Endothelial cell (in vitro differentiated cells): ENCODE data around the gene PPP1CC. TPM values are rescaled to one million over a fixed set of nuclear protein-coding genes. Genes with fewer than 3 reads are reported as not detected.

Experiments
- DNase-seq: peaks from one replicate; pipeline ENCODE4 v3.0.0; 2021; ENCODE audit warnings: low spot score
- H3K27ac Mint-ChIP-seq: one replicate; pipeline ENCODE4 v1.8.0; 2021; ENCODE audit warnings: mixed read lengths, inconsistent platforms; ENCODE audit not compliant: unreplicated experiment
- H3K27me3 Mint-ChIP-seq: one replicate; pipeline ENCODE4 v1.8.0; 2021; ENCODE audit warnings: mild to moderate bottlenecking, moderate library complexity, mixed read lengths, inconsistent platforms; ENCODE audit not compliant: unreplicated experiment
- H3K36me3 Mint-ChIP-seq: one replicate; pipeline ENCODE4 v1.8.0; 2021; ENCODE audit warnings: mild to moderate bottlenecking, low read depth, mixed read lengths, inconsistent platforms; ENCODE audit not compliant: unreplicated experiment
- H3K4me1 Mint-ChIP-seq: one replicate; pipeline ENCODE4 v1.8.0; 2021; ENCODE audit warnings: mild to moderate bottlenecking, mixed read lengths, inconsistent platforms; ENCODE audit not compliant: unreplicated experiment
- H3K4me3 Mint-ChIP-seq: one replicate; pipeline ENCODE4 v1.8.0; 2021; ENCODE audit warnings: mild to moderate bottlenecking, mixed read lengths, inconsistent platforms; ENCODE audit not compliant: unreplicated experiment
- H3K9me3 Mint-ChIP-seq: one replicate; pipeline ENCODE4 v1.8.0; 2021; ENCODE audit warnings: mixed read lengths, inconsistent platforms; ENCODE audit not compliant: unreplicated experiment
- total RNA-seq: library from RNA; stranded (reverse); fragmentation: NEBNext Ultra II Directional; extraction: Animal tissue kit (Norgen Biotek cat#: 25700); gene quantifications from one replicate; pipeline ENCODE4 v1.2.1, GENCODE V29; 2021; ENCODE audit not compliant: unreplicated experiment
- TF ChIP-seq, protein P1 (sequence below): fragments of 200-600 bp; sonication (generic); IDR thresholded peaks from one replicate; pipeline ENCODE4 v1.5.0; 2021; ENCODE audit warnings: antibody characterized with exemption; ENCODE audit not compliant: unreplicated experiment

Gene PPP1CC
- total RNA-seq, 1 donor from 2014 or later: 152 TPM

DNA sequence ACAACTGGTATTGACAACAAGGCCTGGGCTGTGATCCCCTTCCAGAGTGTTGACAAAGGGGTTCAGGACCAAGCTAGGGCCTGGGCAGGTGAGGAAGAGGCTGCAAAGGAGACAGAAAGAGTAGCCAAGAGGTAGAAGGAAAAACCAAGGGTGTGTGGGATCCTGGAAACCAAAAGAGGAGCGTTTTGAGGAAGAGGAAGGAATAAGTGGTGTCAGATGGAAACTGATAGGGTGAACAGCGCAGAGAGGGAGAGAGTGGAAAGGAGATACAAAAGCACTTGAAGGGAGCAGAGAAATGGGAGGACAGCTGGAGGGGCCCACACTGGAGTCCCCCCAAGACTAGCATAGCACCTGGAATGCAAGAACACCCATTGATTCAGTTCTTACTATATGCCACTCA, 45.5 kb downstream of the PPP1CC start:
- TF ChIP-seq, protein P1, sequence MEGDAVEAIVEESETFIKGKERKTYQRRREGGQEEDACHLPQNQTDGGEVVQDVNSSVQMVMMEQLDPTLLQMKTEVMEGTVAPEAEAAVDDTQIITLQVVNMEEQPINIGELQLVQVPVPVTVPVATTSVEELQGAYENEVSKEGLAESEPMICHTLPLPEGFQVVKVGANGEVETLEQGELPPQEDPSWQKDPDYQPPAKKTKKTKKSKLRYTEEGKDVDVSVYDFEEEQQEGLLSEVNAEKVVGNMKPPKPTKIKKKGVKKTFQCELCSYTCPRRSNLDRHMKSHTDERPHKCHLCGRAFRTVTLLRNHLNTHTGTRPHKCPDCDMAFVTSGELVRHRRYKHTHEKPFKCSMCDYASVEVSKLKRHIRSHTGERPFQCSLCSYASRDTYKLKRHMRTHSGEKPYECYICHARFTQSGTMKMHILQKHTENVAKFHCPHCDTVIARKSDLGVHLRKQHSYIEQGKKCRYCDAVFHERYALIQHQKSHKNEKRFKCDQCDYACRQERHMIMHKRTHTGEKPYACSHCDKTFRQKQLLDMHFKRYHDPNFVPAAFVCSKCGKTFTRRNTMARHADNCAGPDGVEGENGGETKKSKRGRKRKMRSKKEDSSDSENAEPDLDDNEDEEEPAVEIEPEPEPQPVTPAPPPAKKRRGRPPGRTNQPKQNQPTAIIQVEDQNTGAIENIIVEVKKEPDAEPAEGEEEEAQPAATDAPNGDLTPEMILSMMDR: no peak
- H3K27ac Mint-ChIP-seq: no peak overlapping the region

DNA sequence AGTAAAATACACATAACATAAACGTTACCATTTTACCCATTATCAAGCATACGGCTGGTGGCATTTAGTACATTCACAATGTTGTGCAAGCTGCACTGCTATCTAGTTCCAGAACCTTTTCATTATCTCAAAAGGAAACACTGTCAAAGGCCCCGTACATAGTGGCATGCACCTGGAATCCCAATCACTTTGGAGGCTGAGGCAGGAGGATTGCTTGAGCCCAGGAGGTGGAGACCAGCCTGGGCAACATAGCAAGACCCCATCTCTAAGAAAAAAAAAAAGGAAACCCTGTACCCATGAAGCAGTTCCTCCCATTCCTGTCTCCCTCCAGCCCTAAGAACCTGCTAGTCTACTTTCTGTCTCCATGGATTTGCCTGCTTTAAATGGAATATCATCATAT, 46.4 kb downstream of the PPP1CC start:
- no peak overlapping the region for H3K27ac Mint-ChIP-seq
- H3K27me3 Mint-ChIP-seq: peaks cover 3% of the 10 kb centered on the region
- TF ChIP-seq, protein P1: no peak
- no peaks in the 10 kb centered on the region for H3K9me3 Mint-ChIP-seq
- H3K4me3 Mint-ChIP-seq: no peak overlapping the region
- no peaks in the 10 kb centered on the region for H3K36me3 Mint-ChIP-seq
- no peaks in the 10 kb centered on the region for H3K4me1 Mint-ChIP-seq
- DNase-seq: no peak

More for the DNA sequence above, 45.5 kb downstream of the PPP1CC start:
- Mint-ChIP-seq H3K36me3 (no peaks in the 10 kb centered on the region), H3K4me1 (no peaks in the 10 kb centered on the region), H3K9me3 (no peaks in the 10 kb centered on the region), H3K27me3 (peaks cover 3% of the 10 kb centered on the region), H3K4me3 (peak overlapping the region; percentile 2)
- no peak for DNase-seq

DNA sequence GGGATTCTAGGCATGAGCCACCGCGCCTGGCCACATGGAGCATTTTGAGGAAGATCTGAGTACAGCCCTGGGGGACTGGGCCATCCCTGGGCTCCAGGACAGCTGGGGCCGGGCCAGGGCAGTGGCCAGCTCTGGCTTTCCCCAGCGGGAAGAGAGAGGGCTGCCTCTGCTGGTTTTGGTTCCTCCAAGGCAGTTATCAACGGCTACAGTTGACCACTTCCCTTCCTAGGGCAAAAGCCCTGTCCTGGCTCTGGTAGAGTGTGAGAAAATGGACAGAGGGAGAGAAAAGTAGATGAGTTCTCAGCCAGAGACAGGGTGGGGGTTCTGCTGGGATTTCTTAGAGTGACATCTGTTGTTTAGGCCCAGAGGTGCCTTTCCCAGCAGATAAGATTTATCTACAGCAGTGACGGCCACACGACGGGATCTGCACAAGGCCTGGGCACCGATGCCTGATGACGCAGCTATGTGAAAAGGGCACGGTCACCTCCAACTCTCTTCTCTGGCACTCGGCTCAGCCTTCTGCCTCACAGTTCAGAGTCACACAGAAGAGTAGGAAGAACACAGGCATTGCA, 48.3 kb downstream of the PPP1CC start:
- no peak overlapping the region for H3K27ac Mint-ChIP-seq
- H3K4me1 Mint-ChIP-seq: peaks cover 10% of the 10 kb centered on the region
- H3K27me3 Mint-ChIP-seq: peaks cover 8% of the 10 kb centered on the region
- H3K9me3 Mint-ChIP-seq: no peaks in the 10 kb centered on the region
- H3K4me3 Mint-ChIP-seq: no peak overlapping the region
- no peaks in the 10 kb centered on the region for H3K36me3 Mint-ChIP-seq
- DNase-seq: no peak
- TF ChIP-seq, protein P1: no peak

DNA sequence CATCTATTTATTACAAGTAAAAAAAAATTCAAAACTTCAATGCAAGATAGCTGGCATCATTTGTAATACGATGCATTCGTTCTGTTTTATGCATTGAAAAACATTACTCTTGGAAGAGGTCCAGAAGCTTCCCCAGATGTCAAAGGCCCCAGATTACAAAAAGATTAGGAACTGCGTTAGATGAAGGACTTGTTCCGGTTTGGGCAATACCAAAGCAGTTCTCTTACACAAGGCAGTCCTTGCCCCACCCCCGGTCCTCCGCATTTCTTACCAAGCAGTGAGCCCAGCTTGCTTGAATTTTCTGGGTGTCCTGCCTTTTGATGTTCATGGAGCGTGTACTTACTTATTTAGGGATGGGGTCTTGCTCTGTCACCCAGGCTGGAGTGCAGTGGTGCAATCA, 49.0 kb downstream of the PPP1CC start:
- H3K4me3 Mint-ChIP-seq: no peak overlapping the region
- H3K9me3 Mint-ChIP-seq: no peaks in the 10 kb centered on the region
- peaks cover 11% of the 10 kb centered on the region for H3K4me1 Mint-ChIP-seq
- TF ChIP-seq, protein P1: no peak
- no peak overlapping the region for H3K27ac Mint-ChIP-seq
- no peak for DNase-seq
- peaks cover 8% of the 10 kb centered on the region for H3K27me3 Mint-ChIP-seq
- no peaks in the 10 kb centered on the region for H3K36me3 Mint-ChIP-seq

DNA sequence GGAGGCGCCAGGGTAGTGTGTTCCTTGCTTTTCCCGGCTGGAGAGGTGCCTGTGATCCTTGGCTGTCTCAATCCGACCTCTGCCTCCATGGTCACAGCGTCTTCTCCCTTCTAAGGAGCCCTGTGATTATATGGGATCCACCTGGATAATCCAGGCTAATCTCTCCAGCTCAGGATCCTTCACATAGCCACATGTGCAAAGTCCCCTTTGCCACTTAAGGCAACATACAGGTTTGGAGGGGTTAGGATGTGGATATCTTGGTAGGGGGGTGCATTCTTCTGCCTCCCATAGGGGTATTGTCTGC, 52.6 kb downstream of the PPP1CC start:
- Mint-ChIP-seq H3K36me3 (peaks cover 6% of the 10 kb centered on the region), H3K9me3 (no peaks in the 10 kb centered on the region), H3K4me3 (peak overlapping the region; percentile 89), H3K27me3 (peaks cover 10% of the 10 kb centered on the region), H3K27ac (peak overlapping the region; percentile 64), H3K4me1 (peaks cover 16% of the 10 kb centered on the region)
- TF ChIP-seq, protein P1: no peak
- DNase-seq: no peak
